NB4 (cell line): Measurements from ENCODE around the gene P2RX3.

Source experiments
- DNase-seq: peaks from one replicate; pipeline ENCODE4 v3.0.0; 2010; ENCODE audit warnings: low read depth
- H3K4me3 ChIP-seq: one replicate; pipeline ENCODE4 v1.5.1; 2011; ENCODE audit warnings: mild to moderate bottlenecking, low read depth, low read length, moderate library complexity
- MYC ChIP-seq: IDR thresholded peaks from 2 replicates; pipeline ENCODE4 v1.6.1; 2011; ENCODE audit warnings: low read depth, low read length
- POLR2A ChIP-seq: IDR thresholded peaks from 2 replicates; pipeline ENCODE4 v1.6.1; 2011; ENCODE audit warnings: mild to moderate bottlenecking; ENCODE audit not compliant: insufficient read length; ENCODE audit errors: extremely low read depth
- TF ChIP-seq, protein P1 (sequence below): IDR thresholded peaks from one replicate; pipeline ENCODE4 v1.5.1; 2012; ENCODE audit warnings: low read depth, low read length
- TF ChIP-seq, protein P2 (sequence below): IDR thresholded peaks from 2 replicates; pipeline ENCODE4 v1.6.1; 2011; ENCODE audit warnings: low read depth, low read length

The P2RX3 gene

DNA sequence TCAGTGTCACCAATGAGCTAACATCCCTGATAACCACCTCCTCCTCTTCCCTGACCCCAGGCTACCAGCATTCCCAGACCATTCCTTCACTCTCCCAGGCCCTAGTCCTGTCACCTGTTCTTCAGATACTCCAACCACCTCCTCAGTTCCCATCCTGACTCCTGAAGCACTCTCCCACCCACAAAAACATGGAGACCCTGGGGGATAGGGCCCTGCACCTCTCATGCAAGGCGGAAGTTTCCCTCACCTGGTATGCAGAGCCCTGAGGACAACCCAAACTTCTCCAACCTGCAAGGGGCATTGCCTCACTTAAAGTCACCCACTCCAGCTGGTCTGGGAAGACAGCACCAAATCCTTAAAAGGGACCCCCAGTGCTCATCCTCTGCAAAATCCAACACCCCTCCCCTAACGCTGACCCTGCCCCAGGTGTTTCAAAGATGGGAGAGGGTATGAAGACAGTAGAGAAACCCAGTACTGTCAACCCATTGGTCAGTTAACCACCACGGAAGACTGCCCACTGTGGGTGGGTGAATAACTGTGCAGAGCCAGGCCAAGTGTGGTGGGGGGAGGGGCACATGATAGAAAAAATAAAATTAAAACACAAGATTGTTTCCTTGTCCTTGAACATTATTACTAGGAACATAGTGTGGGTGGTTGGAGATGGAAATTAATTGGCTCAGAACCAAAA is 14.8 kb upstream of the P2RX3 start:
- TF ChIP-seq POLR2A, result no peak
- no peak for TF ChIP-seq MYC
- TF ChIP-seq, protein P1, sequence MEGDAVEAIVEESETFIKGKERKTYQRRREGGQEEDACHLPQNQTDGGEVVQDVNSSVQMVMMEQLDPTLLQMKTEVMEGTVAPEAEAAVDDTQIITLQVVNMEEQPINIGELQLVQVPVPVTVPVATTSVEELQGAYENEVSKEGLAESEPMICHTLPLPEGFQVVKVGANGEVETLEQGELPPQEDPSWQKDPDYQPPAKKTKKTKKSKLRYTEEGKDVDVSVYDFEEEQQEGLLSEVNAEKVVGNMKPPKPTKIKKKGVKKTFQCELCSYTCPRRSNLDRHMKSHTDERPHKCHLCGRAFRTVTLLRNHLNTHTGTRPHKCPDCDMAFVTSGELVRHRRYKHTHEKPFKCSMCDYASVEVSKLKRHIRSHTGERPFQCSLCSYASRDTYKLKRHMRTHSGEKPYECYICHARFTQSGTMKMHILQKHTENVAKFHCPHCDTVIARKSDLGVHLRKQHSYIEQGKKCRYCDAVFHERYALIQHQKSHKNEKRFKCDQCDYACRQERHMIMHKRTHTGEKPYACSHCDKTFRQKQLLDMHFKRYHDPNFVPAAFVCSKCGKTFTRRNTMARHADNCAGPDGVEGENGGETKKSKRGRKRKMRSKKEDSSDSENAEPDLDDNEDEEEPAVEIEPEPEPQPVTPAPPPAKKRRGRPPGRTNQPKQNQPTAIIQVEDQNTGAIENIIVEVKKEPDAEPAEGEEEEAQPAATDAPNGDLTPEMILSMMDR, result no peak
- TF ChIP-seq, protein P2, sequence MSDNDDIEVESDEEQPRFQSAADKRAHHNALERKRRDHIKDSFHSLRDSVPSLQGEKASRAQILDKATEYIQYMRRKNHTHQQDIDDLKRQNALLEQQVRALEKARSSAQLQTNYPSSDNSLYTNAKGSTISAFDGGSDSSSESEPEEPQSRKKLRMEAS, result no peak
- no peak overlapping the region for H3K4me3 ChIP-seq

DNA sequence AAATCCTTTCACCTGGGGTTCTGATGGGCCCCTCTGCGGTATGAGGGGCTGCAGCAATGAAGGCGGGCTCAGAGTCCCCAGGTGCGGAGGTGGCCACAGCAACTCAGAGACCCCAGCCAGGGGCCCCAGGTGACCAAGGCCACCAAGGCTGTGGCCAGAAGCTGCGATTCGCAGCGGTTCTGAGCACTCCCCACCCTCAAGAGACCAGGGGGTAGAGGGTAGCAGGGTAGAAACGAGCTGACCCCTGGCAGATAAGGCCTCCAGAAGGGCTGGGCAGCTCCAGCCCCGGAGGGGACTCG is 14.3 kb upstream of the P2RX3 start:
- H3K4me3 ChIP-seq, result peak overlapping the region; percentile 64
- no peak for DNase-seq
- TF ChIP-seq POLR2A (no peak), MYC (no peak)
- TF ChIP-seq, protein P2, result no peak
- TF ChIP-seq, protein P1, result no peak

More for the DNA sequence above, 14.8 kb upstream of the P2RX3 start:
- no peak for DNase-seq

DNA sequence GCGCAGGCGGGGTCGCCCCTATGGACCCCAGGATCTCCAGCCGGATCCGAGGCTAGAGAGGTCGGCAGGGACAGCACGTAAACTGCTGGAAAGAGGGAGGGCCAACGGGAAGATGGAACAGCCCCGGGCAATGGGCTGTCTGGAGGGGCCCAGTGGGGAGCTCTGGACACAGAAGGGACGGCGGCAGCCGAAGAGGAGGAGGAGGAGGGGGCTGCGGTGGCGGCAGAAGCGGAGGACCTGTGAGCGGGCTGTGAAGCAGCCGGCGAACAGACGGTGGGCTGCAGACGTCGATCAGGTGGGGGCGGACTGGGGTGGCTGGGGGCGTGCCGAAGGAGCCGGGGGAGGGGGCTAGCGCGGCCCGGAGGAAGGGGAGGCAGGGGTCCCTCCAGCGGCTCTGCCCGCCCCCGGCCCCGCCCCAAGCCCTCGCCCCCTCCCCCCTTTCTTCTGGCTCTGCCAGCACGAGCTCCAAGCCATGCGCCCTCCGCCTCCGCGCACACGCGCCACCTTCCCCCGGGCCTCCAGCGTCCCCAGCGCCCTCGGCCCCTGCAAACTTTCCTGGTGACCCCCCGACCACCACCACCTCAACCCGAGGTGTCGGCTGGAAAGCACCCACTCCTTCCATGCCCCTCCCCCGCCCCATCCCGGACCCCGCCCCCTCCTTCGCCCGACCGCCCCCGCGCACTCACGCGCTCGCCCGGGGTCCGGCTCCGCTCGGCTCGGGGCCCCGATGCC is 13.8 kb upstream of the P2RX3 start:
- peak; percentile 61 for DNase-seq

DNA sequence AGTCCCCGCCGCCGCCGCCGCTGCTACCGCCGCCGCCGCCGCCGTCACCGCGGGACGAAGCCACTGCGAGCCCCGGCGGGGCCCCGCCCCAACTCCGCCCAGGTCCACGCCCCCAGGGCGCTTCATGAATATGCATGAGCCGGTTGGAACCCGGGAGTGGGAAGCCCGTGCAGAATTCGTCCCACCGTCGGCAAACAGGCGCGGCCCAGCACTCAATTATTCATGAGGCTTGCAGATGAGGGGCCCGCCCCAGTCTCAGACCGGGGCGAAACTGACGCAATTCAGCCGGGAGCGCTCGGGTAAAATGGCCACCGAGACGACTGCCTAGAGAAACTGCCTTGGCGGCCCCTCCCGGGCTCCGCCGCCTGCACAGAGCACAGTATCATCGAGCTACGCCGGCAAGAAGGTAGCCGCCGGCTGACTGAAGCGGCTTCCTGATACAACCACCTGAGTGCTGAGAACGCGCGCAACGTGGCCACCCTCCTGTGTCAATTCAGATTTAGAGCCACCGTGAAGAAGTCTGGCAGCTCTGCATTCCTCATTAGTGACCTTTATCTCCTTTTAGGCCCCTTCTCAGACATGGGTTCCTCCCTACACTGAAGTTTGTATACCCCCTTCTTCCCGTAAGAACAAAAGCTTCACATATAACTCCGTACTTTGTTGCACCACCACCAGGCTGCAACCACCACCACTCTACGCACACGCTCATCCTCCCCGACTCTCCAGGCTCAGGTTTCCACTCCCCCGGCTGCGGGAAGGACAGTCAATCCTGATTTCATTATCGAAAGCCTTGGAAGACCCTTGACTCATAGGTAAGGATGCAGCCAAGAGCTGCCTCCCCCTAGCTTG is 13.0 kb upstream of the P2RX3 start, which contains the start of gene TNKS1BP1:
Gene TNKS1BP1, minus strand, starts transcription at position 67 of the 849 bp plus-strand sequence. CDS start 3,067 bp downstream, outside the sequence.
- H3K4me3 ChIP-seq, result peak within 1 kb of the TSS; percentile 76
- TF ChIP-seq, protein P1, result no peak
- TF ChIP-seq, protein P2, result peak; percentile 62; the same call in 1 of the 2 replicates
- TF ChIP-seq MYC, result peak; percentile 71; the same call in 1 of the 2 replicates
- peak; percentile 76 for TF ChIP-seq POLR2A
- DNase-seq, result peak; percentile 98

More for the DNA sequence above, 13.8 kb upstream of the P2RX3 start:
- peak; percentile 86 for TF ChIP-seq MYC
- TF ChIP-seq, protein P2, result peak; percentile 48; the same call in 1 of the 2 replicates
- TF ChIP-seq, protein P1, result no peak
- peak overlapping the region; percentile 64 for H3K4me3 ChIP-seq

DNA sequence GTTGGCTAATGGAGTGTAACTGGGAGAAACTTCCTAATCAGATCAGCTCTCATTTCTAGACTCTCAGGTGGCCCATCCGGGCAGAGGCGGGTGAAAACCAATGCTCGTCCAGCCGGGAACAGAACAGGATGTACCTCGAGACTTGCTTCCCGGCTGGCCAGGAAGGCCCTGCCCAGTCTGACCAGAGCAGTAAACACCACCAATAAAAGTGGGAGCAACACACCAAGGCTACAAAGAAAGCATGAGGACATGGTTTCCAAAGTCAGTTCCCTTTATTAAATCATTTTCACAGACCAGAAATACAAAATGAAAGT is 12.5 kb upstream of the P2RX3 start:
- TF ChIP-seq, protein P2, result no peak
- TF ChIP-seq MYC, result no peak
- TF ChIP-seq, protein P1, result no peak
- TF ChIP-seq POLR2A, result no peak
- DNase-seq, result no peak
- H3K4me3 ChIP-seq, result peak overlapping the region; percentile 76
